PFSK-1 (cell line): ENCODE results near the gene GLIPR1.

Experiments
- SIN3A ChIP-seq: IDR thresholded peaks from 2 replicates; pipeline ENCODE4 v1.6.1; 2012; ENCODE audit warnings: mild to moderate bottlenecking, low read length, moderate library complexity, borderline replicate concordance; ENCODE audit not compliant: insufficient read depth
- TF ChIP-seq, protein P1 (sequence below), 2 experiments: IDR thresholded peaks; 2 replicates each; pipeline versions ENCODE4 v1.6.1 to v1.8.0; 2011 to 2012; ENCODE audit warnings: low read depth in 2 of 2, low read length in 2 of 2, control low read depth in 1 of 2, inconsistent platforms in 1 of 2, mild to moderate bottlenecking in 1 of 2, moderate library complexity in 1 of 2; ENCODE audit not compliant: insufficient read depth in 1 of 2

DNA sequence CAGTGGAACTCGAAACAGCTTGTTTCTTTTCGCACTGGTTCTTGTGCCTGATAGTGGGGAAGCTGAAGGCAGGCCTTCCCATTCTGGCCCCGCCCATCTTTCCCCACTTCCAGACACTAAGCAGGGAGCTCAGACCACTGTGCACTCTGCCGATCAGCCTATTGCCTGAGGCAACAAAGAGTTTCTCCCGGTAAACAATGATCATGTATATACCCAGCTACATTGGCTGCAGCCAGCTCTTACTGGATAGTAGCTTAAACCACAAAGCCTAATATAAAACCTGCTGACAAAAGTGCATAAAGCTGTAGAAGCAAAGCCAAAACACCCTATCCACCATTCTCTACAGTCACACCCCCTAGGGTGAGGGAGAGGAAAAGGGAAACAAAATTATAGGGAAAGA, 24.7 kb upstream of the GLIPR1 start:
- TF ChIP-seq SIN3A = no peak
- TF ChIP-seq, protein P1, sequence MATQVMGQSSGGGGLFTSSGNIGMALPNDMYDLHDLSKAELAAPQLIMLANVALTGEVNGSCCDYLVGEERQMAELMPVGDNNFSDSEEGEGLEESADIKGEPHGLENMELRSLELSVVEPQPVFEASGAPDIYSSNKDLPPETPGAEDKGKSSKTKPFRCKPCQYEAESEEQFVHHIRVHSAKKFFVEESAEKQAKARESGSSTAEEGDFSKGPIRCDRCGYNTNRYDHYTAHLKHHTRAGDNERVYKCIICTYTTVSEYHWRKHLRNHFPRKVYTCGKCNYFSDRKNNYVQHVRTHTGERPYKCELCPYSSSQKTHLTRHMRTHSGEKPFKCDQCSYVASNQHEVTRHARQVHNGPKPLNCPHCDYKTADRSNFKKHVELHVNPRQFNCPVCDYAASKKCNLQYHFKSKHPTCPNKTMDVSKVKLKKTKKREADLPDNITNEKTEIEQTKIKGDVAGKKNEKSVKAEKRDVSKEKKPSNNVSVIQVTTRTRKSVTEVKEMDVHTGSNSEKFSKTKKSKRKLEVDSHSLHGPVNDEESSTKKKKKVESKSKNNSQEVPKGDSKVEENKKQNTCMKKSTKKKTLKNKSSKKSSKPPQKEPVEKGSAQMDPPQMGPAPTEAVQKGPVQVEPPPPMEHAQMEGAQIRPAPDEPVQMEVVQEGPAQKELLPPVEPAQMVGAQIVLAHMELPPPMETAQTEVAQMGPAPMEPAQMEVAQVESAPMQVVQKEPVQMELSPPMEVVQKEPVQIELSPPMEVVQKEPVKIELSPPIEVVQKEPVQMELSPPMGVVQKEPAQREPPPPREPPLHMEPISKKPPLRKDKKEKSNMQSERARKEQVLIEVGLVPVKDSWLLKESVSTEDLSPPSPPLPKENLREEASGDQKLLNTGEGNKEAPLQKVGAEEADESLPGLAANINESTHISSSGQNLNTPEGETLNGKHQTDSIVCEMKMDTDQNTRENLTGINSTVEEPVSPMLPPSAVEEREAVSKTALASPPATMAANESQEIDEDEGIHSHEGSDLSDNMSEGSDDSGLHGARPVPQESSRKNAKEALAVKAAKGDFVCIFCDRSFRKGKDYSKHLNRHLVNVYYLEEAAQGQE (IDR thresholded peaks at IDR 0.05; ENCODE audit: insufficient read depth in 1 of 2, low read depth in 2 of 2, low read length in 2 of 2) = no peak
